ENCODE results near the gene RNF112.

DNA sequence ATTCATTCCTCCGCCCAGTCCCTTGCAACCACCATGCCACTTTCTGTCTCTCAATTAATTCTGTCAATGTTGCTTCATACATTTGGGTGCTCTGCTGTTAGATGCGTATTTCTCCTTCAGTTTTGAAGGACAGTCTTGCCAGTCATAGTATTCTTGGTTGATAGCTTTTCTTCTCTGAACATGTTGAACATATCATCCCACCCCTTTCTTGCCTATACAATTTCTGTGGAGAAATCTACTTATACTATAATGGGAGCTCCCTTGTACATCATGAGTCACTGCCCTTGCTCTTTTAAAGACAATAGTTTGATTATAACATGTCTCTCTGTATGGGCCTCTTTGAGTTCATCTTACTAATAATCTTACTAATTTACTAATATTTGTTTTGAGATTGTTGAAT is 34.1 kb downstream of the RNF112 start:
- TF ChIP-seq POLR2AphosphoS5 (IDR thresholded peaks at IDR 0.05): no peak
- TF ChIP-seq CTCF (IDR thresholded peaks at IDR 0.05): no peak
